IMR-90 (cell line): ENCODE results near the gene LIPM. TPM values are rescaled to one million over a fixed set of nuclear protein-coding genes. Genes with fewer than 3 reads are reported as not detected.

Experiments used
- ATAC-seq: fragments of 200-7000 bp; cut with Tn5 transposase; 2 replicates; pipeline ENCODE4 v1.9.1; 2020; ENCODE audit warnings: low read depth, mild to moderate bottlenecking, moderate library complexity
- BruUV-seq: library from RNA; stranded (reverse); fragments of 400-500 nt; replicated peaks from 2 replicates; lab custom pipeline; 2021; lab: Mats Ljungman, UMichigan
- CTCF ChIA-PET: fragments of 300-600 bp; formaldehyde crosslinking; extraction: SDS; loops from one replicate; lab custom pipeline; 2021; ENCODE audit warnings: antibody characterized with exemption; lab: Yijun Ruan, JAX
- POLR2A ChIA-PET: fragments of 300-600 bp; sonication (Branson Sonifier 250); formaldehyde crosslinking; loops from one replicate; lab custom pipeline; 2022; ENCODE audit warnings: antibody characterized with exemption; ENCODE audit not compliant: unreplicated experiment; lab: Charles Lee
- DNase-seq: peaks from one replicate; pipeline ENCODE4 v3.0.0; 2013
- H2AFZ ChIP-seq: replicated peaks from 2 replicates; pipeline ENCODE3; 2013; ENCODE audit warnings: low read length, mild to moderate bottlenecking; ENCODE audit not compliant: poor library complexity
- H2AK5ac ChIP-seq: 2 replicates; pipeline ENCODE4 v1.6.1; 2013; ENCODE audit warnings: low read depth, low read length, inconsistent platforms
- H2AK9ac ChIP-seq: replicated peaks from 2 replicates; pipeline ENCODE3; 2013; ENCODE audit warnings: mild to moderate bottlenecking, low read depth, low read length, moderate library complexity; ENCODE audit not compliant: poor library complexity
- H2BK120ac ChIP-seq: 2 replicates; pipeline ENCODE4 v1.6.1; 2013; ENCODE audit warnings: low read depth, low read length, inconsistent platforms
- H2BK15ac ChIP-seq: 3 replicates; pipeline ENCODE4 v1.6.1; 2013; ENCODE audit warnings: low read depth, low read length, inconsistent platforms
- H2BK20ac ChIP-seq: 2 replicates; pipeline ENCODE4 v1.6.1; 2013; ENCODE audit warnings: low read depth, mild to moderate bottlenecking, inconsistent platforms, low read length, moderate library complexity
- H2BK5ac ChIP-seq: 2 replicates; pipeline ENCODE4 v1.6.1; 2013; ENCODE audit warnings: mild to moderate bottlenecking, low read depth, low read length, inconsistent platforms; ENCODE audit not compliant: poor library complexity, severe bottlenecking
- H3K14ac ChIP-seq: replicated peaks from 2 replicates; pipeline ENCODE4 v1.6.1; 2013; ENCODE audit warnings: low read depth, low read length, inconsistent platforms
- H3K18ac ChIP-seq: 2 replicates; pipeline ENCODE4 v1.6.1; 2013; ENCODE audit warnings: low read depth, low read length, control low read depth
- H3K23ac ChIP-seq: 2 replicates; pipeline ENCODE4 v1.6.1; 2013; ENCODE audit warnings: low read depth, low read length, inconsistent platforms
- H3K27ac ChIP-seq: 2 replicates; pipeline ENCODE4 v1.5.1; 2013; ENCODE audit warnings: mild to moderate bottlenecking, control low read depth, low read length; ENCODE audit not compliant: insufficient read depth
- H3K27me3 ChIP-seq: 2 replicates; pipeline ENCODE4 v1.6.1; 2013; ENCODE audit warnings: low read length; ENCODE audit not compliant: control insufficient read depth, insufficient read depth
- H3K36me3 ChIP-seq: 2 replicates; pipeline ENCODE4 v1.6.1; 2013; ENCODE audit warnings: low read length, mixed read lengths; ENCODE audit not compliant: control insufficient read depth, insufficient read depth
- H3K4ac ChIP-seq: 2 replicates; pipeline ENCODE4 v1.6.1; 2013; ENCODE audit warnings: low read depth, low read length, inconsistent platforms
- H3K4me1 ChIP-seq: 2 replicates; pipeline ENCODE4 v1.6.1; 2013; ENCODE audit warnings: low read length, mixed read lengths; ENCODE audit not compliant: control insufficient read depth, insufficient read depth
- H3K4me2 ChIP-seq: 2 replicates; pipeline ENCODE4 v1.6.1; 2013; ENCODE audit warnings: low read depth, mild to moderate bottlenecking, control low read depth, low read length, moderate library complexity
- H3K4me3 ChIP-seq: 2 replicates; pipeline ENCODE4 v1.5.1; 2013; ENCODE audit warnings: low read depth, mild to moderate bottlenecking, control low read depth, low read length, moderate library complexity; ENCODE audit not compliant: insufficient read depth
- H3K56ac ChIP-seq: 2 replicates; pipeline ENCODE4 v1.6.1; 2013; ENCODE audit warnings: low read length, inconsistent platforms; ENCODE audit not compliant: insufficient read depth; ENCODE audit errors: extremely low read depth
- H3K79me1 ChIP-seq, 2 experiments: 2 replicates each; pipeline ENCODE4 v1.6.1; 2013; ENCODE audit warnings: low read length in 2 of 2, inconsistent platforms in 1 of 2, low read depth in 1 of 2
- H3K9ac ChIP-seq: 2 replicates; pipeline ENCODE4 v1.6.1; 2013; ENCODE audit warnings: low read depth, low read length, control low read depth
- H3K9me1 ChIP-seq: 2 replicates; pipeline ENCODE4 v1.6.1; 2013; ENCODE audit warnings: low read length, inconsistent platforms; ENCODE audit not compliant: insufficient read depth
- H3K9me3 ChIP-seq: 2 replicates; pipeline ENCODE4 v1.6.1; 2013; ENCODE audit warnings: low read length; ENCODE audit not compliant: control insufficient read depth, insufficient read depth
- H4K20me1 ChIP-seq: 2 replicates; pipeline ENCODE4 v1.6.1; 2013; ENCODE audit warnings: low read length, inconsistent platforms; ENCODE audit not compliant: insufficient read depth
- H4K5ac ChIP-seq: 2 replicates; pipeline ENCODE4 v1.6.1; 2013; ENCODE audit warnings: mild to moderate bottlenecking, low read depth, low read length, control low read depth
- H4K8ac ChIP-seq, 2 experiments: 2 replicates each; pipeline ENCODE4 v1.6.1; 2013; ENCODE audit warnings: low read depth in 2 of 2, low read length in 2 of 2, control low read depth in 1 of 2, inconsistent platforms in 1 of 2
- H4K91ac ChIP-seq: 2 replicates; pipeline ENCODE4 v1.6.1; 2013; ENCODE audit warnings: low read depth, low read length, inconsistent platforms; ENCODE audit not compliant: insufficient read depth
- BHLHE40 ChIP-seq: fragments of 150-350 bp; IDR thresholded peaks from 2 replicates; pipeline ENCODE4 v1.6.1; 2016; ENCODE audit warnings: mild to moderate bottlenecking, low read depth, low read length
- CEBPB ChIP-seq: IDR thresholded peaks from 2 replicates; pipeline ENCODE4 v1.6.1; 2012; ENCODE audit warnings: low read depth, low read length, improper control_type of control experiment
- CTCF ChIP-seq: conservative IDR thresholded peaks from 2 replicates; pipeline ENCODE4 v1.5.1; 2012; ENCODE audit warnings: mild to moderate bottlenecking, low read depth, low read length, improper control_type of control experiment
- FOS ChIP-seq: fragments of 150-350 bp; IDR thresholded peaks from 2 replicates; pipeline ENCODE4 v1.6.1; 2016; ENCODE audit warnings: low read depth, low read length
- MAFK ChIP-seq: IDR thresholded peaks from 2 replicates; pipeline ENCODE4 v1.6.1; 2012; ENCODE audit warnings: low read depth, low read length, improper control_type of control experiment
- MAZ ChIP-seq: IDR thresholded peaks from 2 replicates; pipeline ENCODE4 v1.6.1; 2012; ENCODE audit warnings: low read depth, mild to moderate bottlenecking, low read length, improper control_type of control experiment, moderate library complexity, borderline replicate concordance
- MXI1 ChIP-seq: IDR thresholded peaks from 2 replicates; pipeline ENCODE4 v1.6.1; 2012; ENCODE audit warnings: low read depth, mild to moderate bottlenecking, low read length, moderate library complexity, borderline replicate concordance
- NFE2L2 ChIP-seq: fragments of 150-350 bp; IDR thresholded peaks from 2 replicates; pipeline ENCODE4 v1.6.1; 2016; ENCODE audit warnings: low read depth, mild to moderate bottlenecking, low read length
- POLR2A ChIP-seq: IDR thresholded peaks from 2 replicates; pipeline ENCODE4 v1.6.1; 2012; ENCODE audit warnings: mild to moderate bottlenecking, low read depth, low read length
- RAD21 ChIP-seq: IDR thresholded peaks from 2 replicates; pipeline ENCODE4 v1.6.1; 2012; ENCODE audit warnings: low read length, improper control_type of control experiment
- RCOR1 ChIP-seq: IDR thresholded peaks from 2 replicates; pipeline ENCODE4 v1.6.1; 2012; ENCODE audit warnings: mild to moderate bottlenecking, low read length, improper control_type of control experiment; ENCODE audit not compliant: insufficient replicate concordance
- RFX5 ChIP-seq: IDR thresholded peaks from 2 replicates; pipeline ENCODE4 v1.8.0; 2012; ENCODE audit warnings: low read depth, mild to moderate bottlenecking, low read length, moderate library complexity
- SMC3 ChIP-seq: fragments of 150-350 bp; IDR thresholded peaks from 2 replicates; pipeline ENCODE4 v1.6.1; 2016; ENCODE audit warnings: low read depth, mild to moderate bottlenecking, antibody characterized with exemption, low read length, moderate library complexity
- USF2 ChIP-seq: fragments of 150-350 bp; IDR thresholded peaks from 2 replicates; pipeline ENCODE4 v1.6.1; 2017; ENCODE audit warnings: mild to moderate bottlenecking, antibody characterized with exemption, low read length, low read depth
- WGBS, 2 experiments: methylation state at CpG; one replicate each; pipeline versions ENCODE4 v1.1.5 to v1.1.7; 2013; ENCODE audit warnings: missing lambda C conversion rate in 2 of 2; ENCODE audit not compliant: insufficient read length in 1 of 2; ENCODE audit errors: extremely low coverage in 2 of 2; 5-methylcytosine and 5-hydroxymethylcytosine counted together
- dilution Hi-C: fragments of 300-500 bp; cut with HindIII; formaldehyde crosslinking; loops from one replicate; pipeline ENCODE4 v1.14.3; 2018; ENCODE audit warnings: low sequenced_read_pairs; ENCODE audit not compliant: unreplicated experiment
- in situ Hi-C: fragments of 300-500 bp; cut with MboI; formaldehyde crosslinking; loops from 3 replicates; pipeline ENCODE4 v1.14.3; 2019; ENCODE audit warnings: low sequenced_read_pairs, inconsistent platforms, mixed read lengths
- intact Hi-C: fragments of 100-400 bp; cut with micrococcal nuclease; formaldehyde crosslinking; loops from 2 replicates; pipeline ENCODE4 v1.10.0; 2022
- polyA plus RNA-seq, 3 experiments: library from polyadenylated mRNA; depleted of rRNA; stranded (reverse); fragments of >200 nt; gene quantifications; 2 replicates each; pipeline ENCODE4 v1.2.3, GENCODE V29; 2012; ENCODE audit warnings: low replicate concordance in 1 of 3
- total RNA-seq: library from RNA; depleted of rRNA; stranded (reverse); fragments of >200 nt; gene quantifications from 2 replicates; pipeline ENCODE4 v1.2.3, GENCODE V29; 2012
- TF ChIP-seq, protein P1 (sequence below): fragments of 150-350 bp; IDR thresholded peaks from 2 replicates; pipeline ENCODE4 v1.6.1; 2016; ENCODE audit warnings: low read depth, mild to moderate bottlenecking, low read length, moderate library complexity, borderline replicate concordance

Gene LIPM
- total and polyA plus RNA-seq, 2 of the 4 experiments (the other 2 are of a cell fraction) = not detected

DNA sequence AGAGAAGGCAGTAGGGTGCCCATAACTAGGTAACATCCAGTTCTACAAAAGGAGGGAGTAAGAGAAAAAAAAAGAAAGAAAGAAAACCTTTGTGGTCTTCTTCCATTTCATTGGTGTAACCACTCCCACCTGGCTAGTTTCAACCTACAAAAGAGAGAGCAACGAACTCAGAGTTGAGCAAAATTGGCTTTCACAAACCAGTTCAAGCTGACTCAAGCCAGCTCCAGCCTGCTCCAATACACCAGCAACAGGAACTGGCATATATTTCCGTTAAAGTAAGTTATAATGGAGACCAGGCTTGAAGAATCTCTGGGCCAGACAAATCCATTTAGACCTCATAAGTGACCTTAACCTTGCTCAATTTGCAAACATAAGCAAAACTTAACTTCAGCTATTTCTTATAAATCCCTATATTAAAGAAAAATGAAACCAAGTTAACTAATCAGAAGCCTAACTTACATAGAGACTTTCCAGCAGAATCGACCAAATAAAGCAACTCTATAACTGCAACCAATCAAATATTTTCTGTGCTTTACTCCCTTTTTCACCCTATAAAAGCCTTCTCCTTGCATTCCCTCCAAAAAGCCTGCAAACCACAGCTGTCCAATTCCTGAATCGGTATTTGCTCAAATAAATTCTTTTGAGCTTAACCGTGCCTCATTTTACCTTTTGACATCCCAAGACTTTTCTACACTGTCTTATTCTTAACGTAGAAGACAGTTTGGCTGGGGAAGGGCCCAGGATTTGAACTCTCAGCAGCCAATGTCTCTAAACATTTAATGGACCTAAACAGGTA is 39.0 kb downstream of the LIPM start:
- dilution Hi-C loops (no loop called here), in situ Hi-C loops (no loop called here), intact Hi-C loops (no loop called here)
- Histone ChIP-seq H3K23ac (no peak overlapping the region), H3K4me2 (no peak overlapping the region), H3K27me3 (no peaks in the 10 kb centered on the region), H2BK15ac (no peak overlapping the region), H2BK20ac (no peak overlapping the region), H3K4me3 (no peak overlapping the region), H4K91ac (no peak overlapping the region), H3K56ac (no peak overlapping the region), H3K9me1 (no peaks in the 10 kb centered on the region), H3K79me1 (no peaks in the 10 kb centered on the region), H2AK9ac (no peak overlapping the region), H3K27ac (no peak overlapping the region), H3K9me3 (no peaks in the 10 kb centered on the region), H4K5ac (no peak overlapping the region), H2BK5ac (no peak overlapping the region), H3K4ac (no peak overlapping the region), H2AK5ac (no peak overlapping the region), H3K9ac (no peak overlapping the region), H3K18ac (no peak overlapping the region), H3K36me3 (no peaks in the 10 kb centered on the region), H4K20me1 (no peaks in the 10 kb centered on the region), H2BK120ac (no peak overlapping the region), H3K4me1 (no peaks in the 10 kb centered on the region), H2AFZ (no peak overlapping the region), H3K14ac (no peak overlapping the region), H4K8ac (no peak overlapping the region)
- CTCF ChIA-PET = interaction anchor here (0.7 kb wide), 1 partner anchor 14 kb away, joined by 4 read pairs; no protein-coding TSS in a partner anchor
- WGBS, 2 experiments = 92% methylated on average over 2 of the region's 6 CpGs; no CpG with 5 or more reads in 1 of the 2 experiments
- TF ChIP-seq MAZ (no peak), FOS (no peak), USF2 (no peak), RAD21 (no peak), RFX5 (no peak), SMC3 (no peak), MXI1 (no peak), RCOR1 (no peak), NFE2L2 (no peak), MAFK (no peak), BHLHE40 (no peak), POLR2A (no peak), CEBPB (no peak), CTCF (no peak)
- TF ChIP-seq, protein P1, sequence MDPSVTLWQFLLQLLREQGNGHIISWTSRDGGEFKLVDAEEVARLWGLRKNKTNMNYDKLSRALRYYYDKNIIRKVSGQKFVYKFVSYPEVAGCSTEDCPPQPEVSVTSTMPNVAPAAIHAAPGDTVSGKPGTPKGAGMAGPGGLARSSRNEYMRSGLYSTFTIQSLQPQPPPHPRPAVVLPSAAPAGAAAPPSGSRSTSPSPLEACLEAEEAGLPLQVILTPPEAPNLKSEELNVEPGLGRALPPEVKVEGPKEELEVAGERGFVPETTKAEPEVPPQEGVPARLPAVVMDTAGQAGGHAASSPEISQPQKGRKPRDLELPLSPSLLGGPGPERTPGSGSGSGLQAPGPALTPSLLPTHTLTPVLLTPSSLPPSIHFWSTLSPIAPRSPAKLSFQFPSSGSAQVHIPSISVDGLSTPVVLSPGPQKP = no peak
- no TSS peak for BruUV-seq
- POLR2A ChIA-PET = no interaction called here
- no peak for DNase-seq
- ATAC-seq = no peak
